Stimulated activated CD4-positive, alpha-beta T cell treated with anti-CD3 and anti-CD28 coated beads, Interleukin-1b, Interleukin-23, amount 100 ng/mL, for 48 hours (primary cell): ENCODE results near the gene PCBP4.

ENCODE experiments used
- DNase-seq: peaks from one replicate; pipeline ENCODE4 v3.0.0-alpha.2; 2020

The PCBP4 gene

GRCh38 chr3:51967384-51968169 lies at the start of gene PCBP4:
TSS of gene PCBP4 (minus strand) at chr3:51967454. CDS start at chr3:51961240, 6,214 bp downstream.
- no peak for DNase-seq

DNA sequence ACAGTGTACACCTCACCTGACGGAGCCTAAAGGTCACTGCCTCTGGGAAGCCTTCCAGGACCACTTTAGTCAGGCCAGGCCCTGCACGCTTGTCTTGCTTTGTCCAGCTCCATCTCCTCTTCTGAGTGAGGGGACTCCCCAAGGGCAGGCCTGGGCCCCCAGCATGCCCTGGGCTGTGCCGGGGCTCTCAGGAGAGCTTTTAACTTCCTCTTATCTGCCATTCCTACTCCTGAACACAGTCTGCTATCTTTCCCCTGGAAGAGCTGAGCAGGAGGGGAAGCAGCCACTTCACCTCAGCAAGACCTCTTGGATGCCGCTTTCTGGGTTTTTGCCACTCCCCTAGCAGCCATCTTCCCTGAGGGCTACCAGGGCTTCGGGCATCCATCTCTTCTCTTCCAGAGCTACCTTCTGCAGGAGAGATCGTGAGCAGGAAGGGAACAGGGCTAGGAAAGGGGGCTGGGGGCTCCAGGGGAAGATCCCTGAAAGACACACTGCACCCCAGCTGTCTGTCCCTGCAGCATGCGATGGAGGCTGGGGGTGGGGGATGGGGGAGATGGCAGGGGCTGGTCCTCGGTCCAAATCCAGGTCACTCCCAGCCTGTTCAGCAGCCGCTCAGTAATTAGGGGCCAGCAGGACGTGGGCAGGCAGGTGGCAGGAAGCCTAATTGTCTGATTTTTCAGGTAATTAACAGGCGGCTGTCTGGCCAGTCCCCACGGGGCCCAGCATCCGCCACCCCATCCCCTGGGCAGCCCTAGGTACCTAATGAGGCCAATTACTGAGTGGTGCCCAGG lies 48.4 kb upstream of the PCBP4 start:
- no peak for DNase-seq

- no peak for DNase-seq
Measured at GRCh38 chr3:52014613-52015012, 47.4 kb upstream of the PCBP4 start.

GRCh38 chr3:52013802-52014598 lies 46.7 kb upstream of the PCBP4 start:
- DNase-seq: no peak

DNA sequence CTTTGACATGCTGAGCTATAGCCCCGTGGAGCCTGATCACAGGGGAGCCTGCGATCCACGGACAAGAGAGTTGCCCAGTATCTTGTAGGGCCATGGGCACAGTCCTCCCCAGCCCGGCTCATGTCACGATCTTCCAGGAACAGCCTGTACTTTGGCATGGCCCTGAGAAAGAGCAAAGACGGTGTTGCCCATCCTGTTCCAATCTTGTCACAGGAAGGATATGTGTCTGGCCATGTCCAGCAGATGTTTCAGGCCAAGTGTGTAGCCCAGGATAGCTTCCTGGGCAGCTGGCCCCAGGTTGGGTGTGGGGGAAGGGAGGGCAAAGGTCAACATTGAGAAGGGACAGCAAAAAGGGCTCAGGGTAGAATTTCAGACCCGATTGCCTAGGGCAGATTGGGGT lies 45.4 kb upstream of the PCBP4 start:
- DNase-seq: no peak

DNA sequence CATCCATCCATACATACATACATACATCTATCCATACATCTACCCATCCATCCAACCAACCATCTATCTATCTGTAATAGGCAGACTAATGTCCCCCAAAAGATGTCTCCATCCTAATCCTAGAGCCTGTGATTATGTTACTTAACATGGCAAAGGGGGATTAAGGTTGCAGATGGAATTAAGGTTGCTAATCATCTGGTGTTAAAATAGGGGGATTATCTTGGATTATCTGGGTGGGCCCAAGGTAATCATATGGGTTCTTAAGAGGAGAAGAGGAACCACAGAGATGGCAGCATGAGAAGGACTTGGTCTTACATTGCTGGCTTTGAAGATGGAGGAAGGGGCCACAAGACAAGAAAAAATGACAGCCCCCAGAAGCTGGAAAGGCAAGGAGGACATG lies 43.2 kb upstream of the PCBP4 start:
- DNase-seq: no peak

DNA sequence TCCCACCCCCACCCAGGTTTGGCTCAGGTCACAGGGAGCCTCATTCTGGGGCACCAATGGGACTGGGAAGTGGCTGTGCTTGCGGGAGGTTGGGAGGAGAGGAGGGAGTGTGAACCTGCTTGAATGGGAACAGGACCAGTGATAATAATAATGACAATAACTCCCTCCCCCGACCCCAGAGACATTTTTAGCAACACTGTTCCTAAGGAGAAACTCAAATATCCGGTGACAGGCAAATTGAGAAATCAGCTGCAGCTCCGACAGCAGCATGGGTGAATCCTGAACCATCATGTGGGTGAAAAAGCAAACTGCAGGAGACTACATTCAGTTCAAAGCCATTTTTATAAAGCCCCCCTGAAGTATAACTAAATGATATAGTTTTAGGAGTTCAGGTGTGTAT lies 40.0 kb upstream of the PCBP4 start:
- DNase-seq: no peak

GRCh38 chr3:52006820-52007133 lies 39.5 kb upstream of the PCBP4 start:
- no peak for DNase-seq

DNA sequence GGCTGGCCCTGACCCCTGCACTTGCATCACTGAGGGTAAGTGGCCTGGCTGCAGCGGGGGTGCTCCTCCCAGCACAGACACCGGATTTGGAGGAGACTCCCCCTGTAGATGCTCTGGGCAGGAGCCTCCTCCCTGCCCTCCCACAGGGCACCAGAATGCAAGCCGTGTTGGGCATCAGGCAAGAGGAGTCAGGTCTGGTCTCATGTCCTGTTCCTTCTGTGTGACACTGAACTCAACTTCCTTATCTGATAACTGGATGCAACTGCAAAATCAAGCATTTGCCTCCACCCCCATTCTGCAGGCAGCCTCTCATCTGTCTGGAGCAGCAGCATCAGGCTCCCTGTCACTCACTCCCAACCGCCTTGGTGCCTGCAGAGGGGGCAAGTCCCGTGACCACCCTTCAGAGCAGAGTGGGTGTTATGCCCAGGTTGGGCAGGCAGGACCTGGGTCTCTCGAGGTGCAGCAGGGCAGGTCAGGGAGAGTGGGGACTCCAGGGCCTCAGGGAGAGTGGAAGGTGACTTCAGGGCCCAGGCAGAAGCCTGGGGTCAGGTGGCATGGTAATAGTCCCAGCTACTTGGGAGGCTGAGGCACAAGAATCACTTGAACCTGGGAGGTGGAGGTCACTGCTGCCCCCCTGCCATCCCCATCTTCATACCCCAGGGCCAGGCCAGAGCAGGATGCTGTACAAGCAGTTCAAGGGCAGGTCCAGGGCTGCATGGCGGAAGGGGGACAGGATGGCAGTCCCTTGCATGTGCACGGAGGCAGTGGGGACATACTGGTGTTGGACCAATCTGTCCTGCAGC lies 39.0 kb upstream of the PCBP4 start:
- DNase-seq: no peak

- no peak for DNase-seq
Measured at GRCh38 chr3:52005571-52005986, 38.3 kb upstream of the PCBP4 start.

DNA sequence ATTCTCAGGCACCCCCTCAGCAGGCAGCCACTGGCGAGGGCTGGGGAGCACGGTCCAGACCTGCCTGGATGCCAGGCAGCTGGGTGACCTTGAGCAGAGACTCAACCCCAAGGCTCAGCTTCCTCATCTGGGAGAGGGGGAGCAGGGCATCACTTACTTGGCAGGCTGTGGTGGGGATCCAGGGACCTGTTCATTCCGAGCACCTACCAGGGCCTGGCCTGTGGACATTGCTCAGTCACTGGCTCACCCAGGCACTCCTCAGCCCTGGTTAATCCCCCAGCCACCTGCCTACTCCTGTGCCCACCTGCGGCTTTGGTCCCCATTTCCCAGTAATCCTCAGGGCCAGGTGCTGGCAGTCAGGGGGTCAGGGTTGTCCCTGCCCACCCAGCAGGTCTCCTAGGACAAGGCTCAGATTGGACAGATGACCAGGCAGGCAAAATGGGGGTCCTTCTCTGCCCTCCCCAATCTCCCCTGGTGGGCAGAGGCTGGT lies 37.7 kb upstream of the PCBP4 start:
- no peak for DNase-seq

GRCh38 chr3:52004163-52004787 lies 37.0 kb upstream of the PCBP4 start:
- no peak for DNase-seq

- DNase-seq: no peak
Measured at GRCh38 chr3:52002748-52003147, 35.5 kb upstream of the PCBP4 start.

GRCh38 chr3:52001443-52001974 lies 34.3 kb upstream of the PCBP4 start:
- DNase-seq: peak; percentile 84

- DNase-seq: no peak
Measured at GRCh38 chr3:51999846-52000245, 32.6 kb upstream of the PCBP4 start.

GRCh38 chr3:51998774-51999173 lies 31.5 kb upstream of the PCBP4 start:
- DNase-seq: no peak

- no peak for DNase-seq
Measured at GRCh38 chr3:51997935-51998596, 30.8 kb upstream of the PCBP4 start.

- DNase-seq: no peak
Measured at GRCh38 chr3:51997172-51997571, 29.9 kb upstream of the PCBP4 start.

DNA sequence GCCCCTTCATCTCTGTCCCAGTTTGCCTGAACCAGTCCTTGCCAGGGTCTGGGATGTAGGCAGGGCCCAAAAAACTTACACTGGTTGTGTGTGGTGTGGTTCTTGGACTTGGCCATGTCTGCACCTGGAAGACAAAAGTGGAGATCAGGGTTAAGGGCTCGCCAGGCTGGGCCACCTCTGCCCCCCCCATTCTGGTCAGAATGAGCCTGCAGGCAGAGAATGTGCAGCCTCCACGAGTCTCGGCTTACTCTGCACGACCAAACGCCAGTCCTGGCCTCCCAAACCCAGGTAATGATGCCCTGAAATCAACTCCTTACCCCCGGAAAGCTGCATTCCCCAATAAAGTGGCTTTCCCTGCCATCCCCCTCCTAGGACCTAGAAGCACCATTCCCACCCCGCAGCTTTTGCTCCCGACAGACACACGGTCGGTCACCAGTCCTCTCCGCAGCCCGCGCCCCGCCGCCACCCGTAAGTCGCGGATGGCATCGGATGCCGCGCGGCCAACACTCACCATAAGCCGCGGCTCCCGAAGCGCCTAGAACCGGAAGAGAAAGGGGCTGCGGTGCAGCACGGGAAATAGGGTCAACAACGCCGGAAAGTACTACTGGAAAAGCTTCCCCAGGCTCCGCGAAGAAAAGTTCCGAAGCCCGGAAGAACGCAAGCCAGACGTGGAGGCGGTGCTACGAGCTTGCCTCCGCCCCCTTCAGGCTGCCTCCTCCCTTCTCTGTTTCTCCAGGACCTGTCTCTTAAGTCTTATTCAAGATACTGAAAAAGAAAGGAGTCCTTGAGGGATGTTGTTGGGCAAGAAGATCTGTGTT lies 28.3 kb upstream of the PCBP4 start, which contains the start of gene RPL29:
Gene RPL29 (minus strand): TSS at position 550 of the 818 bp plus-strand sequence. CDS start 434 bp downstream, at position 116.
- peak; percentile 93 for DNase-seq

DNA sequence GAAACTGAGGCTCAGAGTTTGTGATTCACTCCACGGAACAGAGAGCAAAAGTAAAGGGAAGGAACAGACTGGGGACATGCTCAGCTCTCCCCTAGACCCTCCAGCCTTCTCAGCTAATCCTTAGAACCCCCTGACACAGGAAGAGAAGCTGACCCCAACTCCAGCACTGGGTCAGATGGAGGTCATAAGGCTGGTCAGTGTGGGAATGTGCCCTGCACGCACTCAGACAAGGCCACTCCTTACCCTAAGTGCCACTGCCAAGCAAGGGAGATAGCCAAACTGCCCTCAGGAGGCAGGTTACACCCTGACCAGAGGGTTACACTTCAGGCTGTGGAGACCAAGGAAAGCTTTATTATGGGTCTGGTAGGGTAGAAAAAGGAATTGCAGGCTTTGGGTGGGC lies 27.3 kb upstream of the PCBP4 start:
- DNase-seq: no peak
